GM23338 (cell line): ENCODE data around the gene WDR74. TPM values are rescaled to one million over a fixed set of nuclear protein-coding genes. Genes with fewer than 3 reads are reported as not detected.

Experiments
- ATAC-seq: fragments of 200-7000 bp; cut with Tn5 transposase; 3 replicates; pipeline ENCODE4 v1.9.1; 2020
- DNase-seq: peaks from one replicate; pipeline ENCODE4 v3.0.0-alpha.2; 2015; ENCODE audit warnings: low spot score
- H2AFZ ChIP-seq: fragments of 200-600 bp; sonication (generic); 2 replicates; pipeline ENCODE4 v1.8.0; 2016; ENCODE audit warnings: antibody characterized with exemption, mild to moderate bottlenecking, moderate library complexity
- H3F3A ChIP-seq: fragments of 200-600 bp; sonication (generic); replicated peaks from 2 replicates; pipeline ENCODE4 v1.8.0; 2017; ENCODE audit warnings: antibody characterized with exemption, mixed run types, low read depth
- H3K27ac ChIP-seq: fragments of 200-600 bp; sonication (generic); 2 replicates; pipeline ENCODE4 v1.6.1; 2016; ENCODE audit warnings: low read depth
- H3K27me3 ChIP-seq: fragments of 200-600 bp; sonication (generic); 2 replicates; pipeline ENCODE4 v1.8.0; 2016; ENCODE audit warnings: mild to moderate bottlenecking, mixed run types, moderate library complexity; ENCODE audit not compliant: insufficient read depth
- H3K36me3 ChIP-seq: fragments of 200-600 bp; sonication (generic); 2 replicates; pipeline ENCODE4 v1.8.0; 2016; ENCODE audit warnings: mild to moderate bottlenecking; ENCODE audit not compliant: insufficient read depth
- H3K4me1 ChIP-seq: fragments of 200-600 bp; sonication (generic); 2 replicates; pipeline ENCODE4 v1.8.0; 2016; ENCODE audit warnings: mild to moderate bottlenecking, moderate library complexity; ENCODE audit not compliant: insufficient read depth
- H3K4me2 ChIP-seq: fragments of 200-600 bp; sonication (generic); 2 replicates; pipeline ENCODE4 v1.7.1; 2017; ENCODE audit warnings: mixed run types
- H3K4me3 ChIP-seq: fragments of 200-600 bp; sonication (generic); 2 replicates; pipeline ENCODE4 v1.6.1; 2016; ENCODE audit warnings: mixed run types
- H3K79me2 ChIP-seq: fragments of 200-600 bp; sonication (generic); replicated peaks from 2 replicates; pipeline ENCODE4 v1.8.0; 2017; ENCODE audit warnings: mild to moderate bottlenecking; ENCODE audit not compliant: insufficient read depth
- H3K9me2 ChIP-seq: fragments of 200-600 bp; sonication (generic); 2 replicates; pipeline ENCODE4 v1.8.0; 2017; ENCODE audit not compliant: insufficient read depth
- H4K20me1 ChIP-seq: fragments of 200-600 bp; sonication (generic); replicated peaks from 2 replicates; pipeline ENCODE4 v1.8.0; 2017; ENCODE audit warnings: mild to moderate bottlenecking; ENCODE audit not compliant: insufficient read depth
- H3K27ac Mint-ChIP-seq: 2 replicates; pipeline ENCODE4 v1.8.0; 2020; ENCODE audit warnings: inconsistent platforms, mild to moderate bottlenecking, moderate library complexity, mixed read lengths
- H3K27me3 Mint-ChIP-seq: 3 replicates; pipeline ENCODE4 v1.8.0; 2022; ENCODE audit warnings: low read depth, mild to moderate bottlenecking, moderate library complexity, mixed read lengths, inconsistent platforms; ENCODE audit not compliant: insufficient read depth, poor library complexity
- H3K36me3 Mint-ChIP-seq: 3 replicates; pipeline ENCODE4 v1.8.0; 2021; ENCODE audit warnings: low read depth, mild to moderate bottlenecking, inconsistent platforms, moderate library complexity, mixed read lengths
- H3K4me1 Mint-ChIP-seq: 3 replicates; pipeline ENCODE4 v1.8.0; 2020; ENCODE audit warnings: mild to moderate bottlenecking, inconsistent platforms, mixed read lengths
- H3K4me3 Mint-ChIP-seq: 3 replicates; pipeline ENCODE4 v1.8.0; 2021; ENCODE audit warnings: moderate library complexity, mild to moderate bottlenecking, inconsistent platforms, mixed read lengths
- H3K9me3 Mint-ChIP-seq: 3 replicates; pipeline ENCODE4 v1.8.0; 2020; ENCODE audit warnings: moderate library complexity, mild to moderate bottlenecking, inconsistent platforms, mixed read lengths
- CREB1 ChIP-seq: fragments of 250-450 bp; sonication (Bioruptor Pico); IDR thresholded peaks from 2 replicates; pipeline ENCODE4 v1.5.0; 2020; ENCODE audit warnings: low read depth, mild to moderate bottlenecking, moderate library complexity
- CTCF ChIP-seq, 2 experiments: fragments of 200-600 bp in 1 of 2; sonication (generic) in 1 of 2; conservative IDR thresholded peaks; 2 replicates each; pipeline versions ENCODE4 v1.5.1 to v1.6.1; 2016 to 2017; ENCODE audit warnings: antibody characterized with exemption in 2 of 2, low read depth in 2 of 2, mild to moderate bottlenecking in 2 of 2, moderate library complexity in 1 of 2
- EZH2phosphoT487 ChIP-seq: fragments of 200-600 bp; sonication (generic); IDR thresholded peaks from one replicate; pipeline ENCODE4 v1.8.1; 2018; ENCODE audit warnings: antibody characterized with exemption; ENCODE audit not compliant: unreplicated experiment
- JUNB ChIP-seq: IDR thresholded peaks from one replicate; pipeline ENCODE4 v1.6.1; 2016; ENCODE audit warnings: antibody characterized with exemption; ENCODE audit not compliant: unreplicated experiment
- NANOG ChIP-seq: IDR thresholded peaks from 2 replicates; pipeline ENCODE4 v1.6.1; 2016; ENCODE audit warnings: antibody characterized with exemption, borderline replicate concordance
- POLR2AphosphoS5 ChIP-seq: IDR thresholded peaks from 2 replicates; pipeline ENCODE4 v1.6.1; 2016; ENCODE audit warnings: antibody characterized with exemption, low read depth
- REST ChIP-seq: IDR thresholded peaks from one replicate; pipeline ENCODE4 v1.6.1; 2018; ENCODE audit warnings: antibody characterized with exemption; ENCODE audit not compliant: unreplicated experiment
- STAT1 ChIP-seq: IDR thresholded peaks from one replicate; pipeline ENCODE4 v1.6.1; 2016; ENCODE audit warnings: antibody characterized with exemption; ENCODE audit not compliant: unreplicated experiment
- ZNF331 ChIP-seq: fragments of 250-450 bp; sonication (Bioruptor Pico); IDR thresholded peaks from 2 replicates; pipeline ENCODE4 v1.5.0; 2020; ENCODE audit warnings: low read depth, mild to moderate bottlenecking, moderate library complexity
- ZNF462 ChIP-seq: fragments of 250-450 bp; sonication (Bioruptor Pico); IDR thresholded peaks from 2 replicates; pipeline ENCODE4 v1.5.0; 2020; ENCODE audit warnings: mild to moderate bottlenecking, moderate library complexity
- polyA plus RNA-seq: library from polyadenylated mRNA; unstranded; fragments of >200 nt; fragmentation: Nextera tagmentation; extraction: Ambion mirVana; gene quantifications from 2 replicates; pipeline ENCODE4 v1.2.1, GENCODE V29; 2016
- total RNA-seq: library from RNA; depleted of rRNA; stranded (reverse); fragments of >200 nt; shearing (Covaris generic); gene quantifications from 2 replicates; pipeline ENCODE4 v1.2.3, GENCODE V29; 2014

WDR74 gene
- total and polyA plus RNA-seq, 2 experiments from 2014 or later, result 94.4 to 136 TPM

GRCh38 chr11:62885137-62885750 is 45.9 kb upstream of the WDR74 start:
- peaks cover 47% of the 10 kb centered on the region for H4K20me1 ChIP-seq
- H3K4me2 ChIP-seq, result no peak overlapping the region
- H3K79me2 ChIP-seq, result peaks cover 61% of the 10 kb centered on the region
- Mint-ChIP-seq H3K36me3 (peaks cover 100% of the 10 kb centered on the region), H3K27ac (peak overlapping the region; percentile 85), H3K4me3 (peak overlapping the region; percentile 63), H3K4me1 (peaks cover 60% of the 10 kb centered on the region), H3K9me3 (peaks cover 2% of the 10 kb centered on the region; the same call in 2 of the 3 replicates), H3K27me3 (peaks cover 51% of the 10 kb centered on the region)
- H3K9me2 ChIP-seq, result no peaks in the 10 kb centered on the region
- no peak overlapping the region for H2AFZ ChIP-seq
- peaks cover 85% of the 10 kb centered on the region for H3F3A ChIP-seq
- ATAC-seq (no peak), DNase-seq (no peak)
- no peak overlapping the region for H3K4me3 ChIP-seq
- TF ChIP-seq CTCF (conservative IDR thresholded peaks at IDR 0.05; ENCODE audit: low read depth in 2 of 2), result no peak
- no peak for TF ChIP-seq CREB1
- no peak for TF ChIP-seq JUNB
- no peak for TF ChIP-seq STAT1
- TF ChIP-seq ZNF331, result no peak
- TF ChIP-seq NANOG, result no peak
- no peak for TF ChIP-seq REST
- no peak for TF ChIP-seq ZNF462 (CRISPR knock-in tag)
- no peak for TF ChIP-seq EZH2phosphoT487
- TF ChIP-seq POLR2AphosphoS5, result no peak
- H3K27me3 ChIP-seq, result no peaks in the 10 kb centered on the region
- H3K27ac ChIP-seq, result peak overlapping the region; percentile 95
- H3K4me1 ChIP-seq, result peaks cover 25% of the 10 kb centered on the region
- peaks cover 62% of the 10 kb centered on the region for H3K36me3 ChIP-seq
